Calu3 (cell line): Measurements from ENCODE around the gene EFR3B. TPM values are rescaled to one million over a fixed set of nuclear protein-coding genes. Genes with fewer than 3 reads are reported as not detected.
"Not testable (repeated sequence)": the region's sequence is repeated elsewhere in the genome, so short reads cannot be mapped to it uniquely, and the experiment has no call there.

Experiments
- BruUV-seq: library from RNA; stranded (reverse); fragments of 400-500 nt; replicated peaks from 2 replicates; lab custom pipeline; 2021; lab: Mats Ljungman, UMichigan
- CTCF ChIA-PET: fragments of 300-600 bp; sonication (Branson Sonifier 250); formaldehyde crosslinking; loops from one replicate; lab custom pipeline; 2022; ENCODE audit warnings: antibody characterized with exemption; lab: Charles Lee
- DNase-seq: peaks from one replicate; pipeline ENCODE4 v3.0.0; 2022
- H3K27ac Mint-ChIP-seq: one replicate; pipeline ENCODE4 v1.8.0; 2022; ENCODE audit warnings: mixed read lengths; ENCODE audit not compliant: unreplicated experiment
- H3K27me3 Mint-ChIP-seq: one replicate; pipeline ENCODE4 v1.8.0; 2022; ENCODE audit warnings: mixed read lengths; ENCODE audit not compliant: unreplicated experiment
- H3K36me3 Mint-ChIP-seq: one replicate; pipeline ENCODE4 v1.8.0; 2022; ENCODE audit warnings: mild to moderate bottlenecking, moderate library complexity, mixed read lengths; ENCODE audit not compliant: insufficient read depth, unreplicated experiment
- H3K4me1 Mint-ChIP-seq: one replicate; pipeline ENCODE4 v1.8.0; 2022; ENCODE audit warnings: mild to moderate bottlenecking, low read depth, mixed read lengths; ENCODE audit not compliant: unreplicated experiment
- H3K4me3 Mint-ChIP-seq: one replicate; pipeline ENCODE4 v1.8.0; 2022; ENCODE audit warnings: mild to moderate bottlenecking, low read depth, moderate library complexity, mixed read lengths; ENCODE audit not compliant: unreplicated experiment
- H3K9me3 Mint-ChIP-seq: one replicate; pipeline ENCODE4 v1.8.0; 2022; ENCODE audit warnings: low read depth, mixed read lengths; ENCODE audit not compliant: unreplicated experiment
- intact Hi-C: fragments of 100-400 bp; cut with micrococcal nuclease; formaldehyde crosslinking; loops from one replicate; pipeline ENCODE4 v1.10.0; 2022; ENCODE audit not compliant: unreplicated experiment
- total RNA-seq: library from RNA; stranded (reverse); gene quantifications from 2 replicates; pipeline ENCODE4 v1.2.3, GENCODE V29; 2022
- TF ChIP-seq, protein P1 (sequence below): fragments of 200-600 bp; IDR thresholded peaks from one replicate; pipeline ENCODE4 v1.8.0; 2022; ENCODE audit warnings: antibody characterized with exemption; ENCODE audit not compliant: unreplicated experiment

The EFR3B gene
- total RNA-seq, 1 experiment from 2014 or later, result 0.17 TPM

DNA sequence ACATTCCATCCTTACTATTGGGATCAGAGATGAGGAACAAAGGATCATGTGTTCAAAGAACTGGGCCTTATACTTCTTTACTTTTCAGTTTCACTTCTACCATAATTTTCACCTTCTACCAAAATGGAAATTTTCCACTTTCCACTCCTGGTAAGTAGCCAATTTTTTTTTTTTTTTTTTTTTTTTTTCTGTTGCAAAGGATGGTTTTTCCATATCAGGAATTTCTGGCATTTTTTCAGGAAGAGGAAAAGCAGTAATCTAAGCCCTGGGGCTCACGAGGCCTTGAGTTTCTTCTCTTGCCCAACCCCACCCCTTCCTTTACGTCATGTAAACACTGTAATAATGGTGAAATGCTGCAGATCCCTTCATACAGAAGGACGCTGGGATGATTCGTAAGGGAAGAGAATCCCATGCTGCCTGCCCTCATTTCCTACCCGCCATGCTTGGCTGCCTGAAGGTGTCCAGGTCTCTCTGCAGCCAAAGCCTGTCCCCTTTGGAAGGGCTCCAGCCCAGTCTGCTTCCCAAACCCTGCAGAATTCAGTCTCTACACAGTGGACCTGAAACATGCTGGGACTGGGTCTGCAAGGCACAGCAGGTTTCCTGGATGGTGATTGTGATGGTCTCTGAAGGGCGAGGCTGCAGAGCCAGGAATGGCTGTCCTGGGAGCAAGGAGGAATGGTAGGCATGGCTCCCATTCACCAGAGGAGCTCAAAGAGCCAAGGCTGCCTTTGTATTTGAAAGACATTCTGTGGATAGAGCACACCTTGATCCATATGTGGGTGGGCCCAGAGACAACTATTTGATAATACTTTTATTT, 57.0 kb downstream of the EFR3B start:
- Mint-ChIP-seq H3K36me3 (no peaks in the 10 kb centered on the region), H3K27ac (no peak overlapping the region), H3K9me3 (no peaks in the 10 kb centered on the region), H3K4me3 (no peak overlapping the region), H3K4me1 (no peaks in the 10 kb centered on the region), H3K27me3 (peaks cover 61% of the 10 kb centered on the region)
- CTCF ChIA-PET, result no interaction called here
- no TSS peak for BruUV-seq
- TF ChIP-seq, protein P1, sequence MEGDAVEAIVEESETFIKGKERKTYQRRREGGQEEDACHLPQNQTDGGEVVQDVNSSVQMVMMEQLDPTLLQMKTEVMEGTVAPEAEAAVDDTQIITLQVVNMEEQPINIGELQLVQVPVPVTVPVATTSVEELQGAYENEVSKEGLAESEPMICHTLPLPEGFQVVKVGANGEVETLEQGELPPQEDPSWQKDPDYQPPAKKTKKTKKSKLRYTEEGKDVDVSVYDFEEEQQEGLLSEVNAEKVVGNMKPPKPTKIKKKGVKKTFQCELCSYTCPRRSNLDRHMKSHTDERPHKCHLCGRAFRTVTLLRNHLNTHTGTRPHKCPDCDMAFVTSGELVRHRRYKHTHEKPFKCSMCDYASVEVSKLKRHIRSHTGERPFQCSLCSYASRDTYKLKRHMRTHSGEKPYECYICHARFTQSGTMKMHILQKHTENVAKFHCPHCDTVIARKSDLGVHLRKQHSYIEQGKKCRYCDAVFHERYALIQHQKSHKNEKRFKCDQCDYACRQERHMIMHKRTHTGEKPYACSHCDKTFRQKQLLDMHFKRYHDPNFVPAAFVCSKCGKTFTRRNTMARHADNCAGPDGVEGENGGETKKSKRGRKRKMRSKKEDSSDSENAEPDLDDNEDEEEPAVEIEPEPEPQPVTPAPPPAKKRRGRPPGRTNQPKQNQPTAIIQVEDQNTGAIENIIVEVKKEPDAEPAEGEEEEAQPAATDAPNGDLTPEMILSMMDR, result no peak
- DNase-seq, result no peak
- intact Hi-C loops, result no loop called here

DNA sequence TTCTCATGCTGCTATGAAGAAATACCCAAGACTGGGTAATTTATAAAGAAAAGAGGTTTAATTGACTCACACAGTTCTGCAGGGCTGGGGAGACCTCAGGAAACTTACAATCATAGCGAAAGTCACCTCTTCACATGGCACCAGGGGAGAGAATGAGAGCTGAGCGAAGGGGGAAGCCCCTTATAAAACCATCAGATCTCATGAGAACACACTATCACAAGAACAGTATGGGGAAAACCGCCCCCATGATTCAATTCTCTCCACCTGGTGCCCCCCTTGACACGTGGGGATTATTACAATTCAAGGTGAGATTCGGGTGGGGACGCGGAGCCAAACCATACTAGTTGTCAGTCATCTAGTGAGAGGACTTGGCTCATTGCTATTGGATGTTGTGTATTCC, 60.5 kb downstream of the EFR3B start:
- H3K27ac Mint-ChIP-seq, H3K4me3 Mint-ChIP-seq, H3K4me1 Mint-ChIP-seq, H3K36me3 Mint-ChIP-seq, H3K9me3 Mint-ChIP-seq, BruUV-seq, DNase-seq, CTCF ChIA-PET, intact Hi-C loops: not testable (repeated sequence)
- H3K27me3 Mint-ChIP-seq, result peaks cover 39% of the 10 kb centered on the region

DNA sequence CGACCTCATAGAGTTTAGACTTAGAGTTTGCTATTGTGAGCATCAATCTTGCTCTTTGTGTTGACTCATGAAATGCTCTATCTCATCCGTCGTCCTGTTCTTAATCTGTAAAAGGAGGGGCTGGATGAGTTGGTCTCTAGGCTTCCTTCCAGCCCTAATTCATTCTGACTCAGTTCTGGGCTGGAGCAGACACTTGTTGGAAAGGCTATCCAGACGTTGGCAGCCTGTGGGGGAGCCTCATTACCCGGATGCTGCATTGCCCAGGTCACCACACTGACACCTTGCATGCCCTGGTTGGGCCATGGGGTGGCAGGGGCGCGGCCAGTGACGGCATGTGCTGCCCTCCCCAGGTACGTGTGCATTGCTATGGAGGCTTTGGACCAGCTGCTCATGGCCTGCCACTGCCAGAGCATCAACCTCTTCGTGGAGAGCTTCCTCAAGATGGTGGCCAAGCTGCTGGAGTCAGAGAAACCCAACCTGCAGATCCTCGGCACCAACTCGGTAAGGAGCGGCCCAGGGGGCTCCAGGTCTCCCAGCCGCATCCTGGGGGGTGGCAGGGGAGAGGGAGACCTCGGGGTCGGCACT, 61.5 kb downstream of the EFR3B start:
- BruUV-seq, result no TSS peak
- Mint-ChIP-seq H3K9me3 (no peaks in the 10 kb centered on the region), H3K4me1 (no peaks in the 10 kb centered on the region), H3K27me3 (peaks cover 40% of the 10 kb centered on the region), H3K4me3 (no peak overlapping the region), H3K36me3 (no peaks in the 10 kb centered on the region), H3K27ac (no peak overlapping the region)
- CTCF ChIA-PET, result no interaction called here
- intact Hi-C loops, result no loop called here
- TF ChIP-seq, protein P1, result no peak
- no peak for DNase-seq

DNA sequence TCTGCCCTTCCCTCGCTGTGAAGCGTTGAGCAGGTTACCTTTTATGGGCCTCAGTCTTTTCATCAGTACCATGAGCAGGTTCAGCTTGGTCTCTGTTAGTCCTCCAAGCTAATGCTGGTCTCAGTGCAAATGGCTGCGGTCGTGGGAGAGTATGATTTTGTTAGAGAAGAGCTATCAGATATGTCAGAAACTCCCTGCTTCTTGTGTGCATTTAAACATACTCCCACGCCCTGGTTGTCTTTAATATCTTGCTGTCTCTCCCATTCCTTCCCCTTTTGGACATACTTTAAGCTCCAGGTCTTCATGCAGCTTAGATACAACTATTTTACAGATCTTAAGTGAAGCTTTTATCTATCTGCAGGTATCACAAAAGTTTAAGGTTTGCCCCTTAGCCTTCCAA, 62.9 kb downstream of the EFR3B start:
- Mint-ChIP-seq H3K9me3 (no peaks in the 10 kb centered on the region), H3K36me3 (no peaks in the 10 kb centered on the region), H3K27me3 (peaks cover 49% of the 10 kb centered on the region), H3K4me1 (no peaks in the 10 kb centered on the region), H3K27ac (no peak overlapping the region), H3K4me3 (no peak overlapping the region)
- TF ChIP-seq, protein P1, result no peak
- no TSS peak for BruUV-seq
- intact Hi-C loops, result no loop called here
- DNase-seq, result no peak
- CTCF ChIA-PET, result interaction anchor here (0.6 kb wide), 1 partner anchor 31 kb away, joined by 3 read pairs; no protein-coding TSS in a partner anchor
